Activated CD8-positive, alpha-beta T cell treated with anti-CD3 and anti-CD28 coated beads for 36 hours (primary cell): Measurements from ENCODE around the gene DHX57. TPM values are rescaled to one million over a fixed set of nuclear protein-coding genes. Genes with fewer than 3 reads are reported as not detected.

Source experiments
- ATAC-seq: fragments of 200-7000 bp; cut with Tn5 transposase; one replicate; pipeline ENCODE4 v1.10.0; 2021; ENCODE audit warnings: mild to moderate bottlenecking, moderate library complexity
- CTCF ChIA-PET: fragments of 350-600 bp; sonication (Branson Sonifier 250); formaldehyde crosslinking; loops from one replicate; lab custom pipeline; 2021; ENCODE audit warnings: antibody characterized with exemption; lab: Charles Lee
- POLR2A ChIA-PET: fragments of 350-600 bp; sonication (Branson Sonifier 250); formaldehyde crosslinking; loops from one replicate; lab custom pipeline; 2021; ENCODE audit warnings: antibody characterized with exemption; lab: Charles Lee
- DNase-seq: peaks from one replicate; pipeline ENCODE4 v3.0.0-alpha.2; 2020
- H3K27ac Mint-ChIP-seq: one replicate; pipeline ENCODE4 v1.8.0; 2021; ENCODE audit warnings: mild to moderate bottlenecking, mixed read lengths
- H3K27me3 Mint-ChIP-seq: one replicate; pipeline ENCODE4 v1.8.0; 2021; ENCODE audit warnings: mixed read lengths
- H3K36me3 Mint-ChIP-seq: one replicate; pipeline ENCODE4 v1.8.0; 2021; ENCODE audit warnings: low read depth, mixed read lengths
- H3K4me1 Mint-ChIP-seq: one replicate; pipeline ENCODE4 v1.8.0; 2021; ENCODE audit warnings: low read depth, mixed read lengths
- H3K4me3 Mint-ChIP-seq: one replicate; pipeline ENCODE4 v1.8.0; 2021; ENCODE audit warnings: mild to moderate bottlenecking, moderate library complexity, mixed read lengths
- H3K9me3 Mint-ChIP-seq: one replicate; pipeline ENCODE4 v1.8.0; 2021; ENCODE audit warnings: mixed read lengths
- CTCF ChIP-seq: fragments of 200-600 bp; IDR thresholded peaks from one replicate; pipeline ENCODE4 v1.8.0; 2022; ENCODE audit warnings: antibody characterized with exemption, mild to moderate bottlenecking
- intact Hi-C: fragments of 100-400 bp; cut with micrococcal nuclease; formaldehyde crosslinking; loops from one replicate; pipeline ENCODE4 v1.10.0; 2022
- total RNA-seq, 2 experiments: library from RNA; stranded (reverse); gene quantifications; one replicate each; pipeline ENCODE4 v1.2.3, GENCODE V29; 2021

The DHX57 gene
- total RNA-seq, 2 experiments from 2014 or later: 12.9 to 15.2 TPM

DNA sequence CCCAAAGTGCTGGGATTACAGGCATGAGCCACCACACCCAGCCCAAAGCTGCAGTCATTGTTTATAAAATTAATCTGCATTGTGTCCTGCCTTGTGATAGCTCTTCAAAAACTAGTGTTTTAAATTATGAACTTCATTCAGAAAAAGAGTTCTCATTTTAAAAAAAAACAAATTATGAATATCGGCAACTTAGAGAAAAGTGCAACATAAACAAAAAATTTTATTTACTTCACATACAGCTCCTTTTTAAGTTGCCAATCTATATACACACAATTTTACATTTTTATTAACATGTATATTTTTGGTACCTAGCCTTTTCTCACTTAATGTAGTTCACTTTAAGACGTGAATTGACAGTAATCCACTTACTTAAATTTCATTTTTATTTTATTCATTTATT is 50.8 kb downstream of the DHX57 start:
- Mint-ChIP-seq H3K4me3 (no peak overlapping the region), H3K9me3 (no peaks in the 10 kb centered on the region), H3K27ac (no peak overlapping the region), H3K36me3 (peaks cover 30% of the 10 kb centered on the region), H3K4me1 (peaks cover 3% of the 10 kb centered on the region), H3K27me3 (no peaks in the 10 kb centered on the region)
- intact Hi-C loops: no loop called here
- DNase-seq (no peak), ATAC-seq (no peak)
- POLR2A ChIA-PET: interaction anchor here (0.6 to 1.4 kb wide), 3 partner anchors 20 to 75 kb away, joined by 3 to 4 read pairs (median 3); no protein-coding TSS in a partner anchor
- CTCF ChIA-PET: interaction anchor here (1.9 kb wide), 1 partner anchor 10 kb away, joined by 7 read pairs; no protein-coding TSS in a partner anchor
- TF ChIP-seq CTCF: no peak

DNA sequence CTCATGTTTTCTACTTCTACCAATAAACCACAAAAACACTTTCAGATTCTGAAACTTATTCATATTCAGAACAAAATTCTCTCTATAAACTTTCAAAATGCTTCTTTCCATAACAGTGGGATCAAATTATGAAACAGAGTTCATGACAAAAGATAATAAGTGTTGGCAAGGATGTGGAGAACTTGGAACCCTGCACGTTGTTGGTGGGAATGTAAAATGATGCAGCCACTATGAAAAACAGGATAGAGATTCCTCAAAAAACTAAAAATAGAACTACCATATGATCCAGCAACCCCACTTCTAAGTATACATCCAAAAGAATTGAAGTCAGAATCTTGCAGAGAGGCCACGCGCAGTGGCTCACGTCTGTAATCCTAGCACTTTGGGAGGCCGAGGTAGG is 52.3 kb downstream of the DHX57 start:
- DNase-seq (no peak), ATAC-seq (no peak)
- CTCF ChIA-PET: no interaction called here
- intact Hi-C loops: no loop called here
- no peak overlapping the region for H3K27ac Mint-ChIP-seq
- POLR2A ChIA-PET: no interaction called here
- peaks cover 3% of the 10 kb centered on the region for H3K4me1 Mint-ChIP-seq
- no peaks in the 10 kb centered on the region for H3K9me3 Mint-ChIP-seq
- H3K4me3 Mint-ChIP-seq: no peak overlapping the region
- TF ChIP-seq CTCF: no peak
- H3K36me3 Mint-ChIP-seq: peaks cover 32% of the 10 kb centered on the region
- H3K27me3 Mint-ChIP-seq: no peaks in the 10 kb centered on the region

GRCh38 chr2:38818565-38818964 is 57.2 kb downstream of the DHX57 start:
- intact Hi-C loops: no loop called here

GRCh38 chr2:38815936-38816335 is 59.8 kb downstream of the DHX57 start:
- CTCF ChIA-PET: no interaction called here
- no peak overlapping the region for H3K27ac Mint-ChIP-seq
- no peak for TF ChIP-seq CTCF
- DNase-seq (no peak), ATAC-seq (no peak)
- no peak overlapping the region for H3K4me3 Mint-ChIP-seq
- H3K4me1 Mint-ChIP-seq: no peaks in the 10 kb centered on the region
- POLR2A ChIA-PET: no interaction called here
- no peaks in the 10 kb centered on the region for H3K9me3 Mint-ChIP-seq
- H3K36me3 Mint-ChIP-seq: peaks cover 16% of the 10 kb centered on the region
- no peaks in the 10 kb centered on the region for H3K27me3 Mint-ChIP-seq
- intact Hi-C loops: no loop called here

More at GRCh38 chr2:38818565-38818964, 57.2 kb downstream of the DHX57 start:
- H3K27me3 Mint-ChIP-seq: no peaks in the 10 kb centered on the region
- ChIA-PET POLR2A (interaction anchor here (0.6 to 0.9 kb wide), 2 partner anchors 67 to 1061 kb away, joined by 3 to 5 read pairs; partner anchors contain the start of gene SRSF7), CTCF (interaction anchor here (0.7 to 4.3 kb wide), 2 partner anchors 17 to 237 kb away, joined by 3 to 15 read pairs; no protein-coding TSS in a partner anchor)
- H3K27ac Mint-ChIP-seq: no peak overlapping the region
- no peak for TF ChIP-seq CTCF
- H3K36me3 Mint-ChIP-seq: peaks cover 21% of the 10 kb centered on the region
- DNase-seq (no peak), ATAC-seq (no peak)
- H3K4me3 Mint-ChIP-seq: no peak overlapping the region
- no peaks in the 10 kb centered on the region for H3K9me3 Mint-ChIP-seq
- H3K4me1 Mint-ChIP-seq: no peaks in the 10 kb centered on the region

GRCh38 chr2:38810488-38810887 is 65.2 kb downstream of the DHX57 start:
- no peak overlapping the region for H3K4me3 Mint-ChIP-seq
- no peaks in the 10 kb centered on the region for H3K27me3 Mint-ChIP-seq
- CTCF ChIA-PET: no interaction called here
- DNase-seq (no peak), ATAC-seq (no peak)
- H3K27ac Mint-ChIP-seq: no peak overlapping the region
- POLR2A ChIA-PET: no interaction called here
- intact Hi-C loops: no loop called here
- peaks cover 2% of the 10 kb centered on the region for H3K4me1 Mint-ChIP-seq
- no peak for TF ChIP-seq CTCF
- H3K36me3 Mint-ChIP-seq: peaks cover 14% of the 10 kb centered on the region
- no peaks in the 10 kb centered on the region for H3K9me3 Mint-ChIP-seq
